Central memory CD8-positive, alpha-beta T cell (primary cell): ENCODE measurements around the gene ERN1.

Source experiments
- ATAC-seq: fragments of 150-1000 bp; cut with Tn5 transposase; replicated peaks from 2 replicates; pipeline ENCODE4 v1.10.0; 2022; ENCODE audit warnings: mild to moderate bottlenecking, moderate FRiP score, moderate number of reproducible peaks; ENCODE audit not compliant: poor library complexity, severe bottlenecking; ENCODE audit errors: extremely low read depth
- DNase-seq, 2 donors: peaks; one replicate each; pipeline ENCODE4 v3.0.0; 2021; ENCODE audit warnings: low spot score in 2 of 2
- H3K27ac Mint-ChIP-seq: one replicate; pipeline ENCODE4 v1.8.0; 2022; ENCODE audit warnings: low read depth, mild to moderate bottlenecking, moderate library complexity, mixed read lengths
- H3K27me3 Mint-ChIP-seq: one replicate; pipeline ENCODE4 v1.8.0; 2022; ENCODE audit warnings: mixed read lengths
- H3K36me3 Mint-ChIP-seq: one replicate; pipeline ENCODE4 v1.8.0; 2022; ENCODE audit warnings: mild to moderate bottlenecking, moderate library complexity, mixed read lengths; ENCODE audit not compliant: insufficient read depth
- H3K4me1 Mint-ChIP-seq: one replicate; pipeline ENCODE4 v1.8.0; 2022; ENCODE audit warnings: mixed read lengths
- H3K4me3 Mint-ChIP-seq: one replicate; pipeline ENCODE4 v1.8.0; 2022; ENCODE audit warnings: mild to moderate bottlenecking, moderate library complexity, mixed read lengths
- H3K9me3 Mint-ChIP-seq: one replicate; pipeline ENCODE4 v1.8.0; 2022; ENCODE audit warnings: mixed read lengths

Gene ERN1

GRCh38 chr17:64165347-64165746 lies 35.4 kb upstream of the ERN1 start:
- Mint-ChIP-seq H3K27me3 (no peaks in the 10 kb centered on the region), H3K4me3 (no peak overlapping the region), H3K9me3 (no peaks in the 10 kb centered on the region), H3K36me3 (peaks cover 2% of the 10 kb centered on the region), H3K4me1 (peaks cover 5% of the 10 kb centered on the region), H3K27ac (no peak overlapping the region)
- DNase-seq (no peak), ATAC-seq (no peak)

DNA sequence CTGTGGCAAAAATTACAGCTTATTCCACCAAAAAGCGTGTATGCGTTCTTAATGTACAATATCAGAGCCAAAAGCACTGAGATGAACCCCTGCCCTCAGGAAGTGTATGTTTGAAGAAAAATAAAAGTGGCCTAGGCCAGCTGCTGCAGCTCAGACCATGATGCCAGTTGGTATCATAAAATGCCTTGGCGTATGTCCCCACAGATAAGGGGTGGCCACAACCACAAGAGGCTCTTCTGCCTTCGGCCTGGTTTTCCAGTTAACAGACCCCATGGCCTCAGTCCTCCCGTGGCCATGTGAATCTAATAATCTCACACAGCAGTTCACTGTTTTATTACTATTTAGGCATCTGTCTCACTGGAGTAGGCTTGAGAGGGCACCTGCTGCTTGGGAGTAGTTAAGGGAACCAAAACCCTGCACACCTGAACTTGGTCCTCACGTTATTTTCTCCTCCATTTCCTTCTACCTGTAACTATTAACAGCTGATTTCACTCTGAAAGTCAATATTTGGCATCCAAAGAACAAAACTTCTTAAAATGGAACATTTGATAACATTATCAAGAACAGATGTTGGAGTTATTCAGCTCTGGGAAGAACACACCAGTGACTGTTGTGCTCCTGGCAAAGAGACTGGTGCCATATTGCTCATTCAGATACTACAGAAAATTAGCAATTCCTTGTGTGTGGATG lies 34.8 kb upstream of the ERN1 start:
- peaks cover 5% of the 10 kb centered on the region for H3K4me1 Mint-ChIP-seq
- ATAC-seq (no peak), DNase-seq (no peak)
- no peaks in the 10 kb centered on the region for H3K36me3 Mint-ChIP-seq
- no peaks in the 10 kb centered on the region for H3K9me3 Mint-ChIP-seq
- H3K4me3 Mint-ChIP-seq: no peak overlapping the region
- H3K27ac Mint-ChIP-seq: no peak overlapping the region
- H3K27me3 Mint-ChIP-seq: no peaks in the 10 kb centered on the region

GRCh38 chr17:64163468-64163867 lies 33.5 kb upstream of the ERN1 start:
- Mint-ChIP-seq H3K36me3 (no peaks in the 10 kb centered on the region), H3K4me1 (peaks cover 5% of the 10 kb centered on the region), H3K27ac (no peak overlapping the region), H3K4me3 (no peak overlapping the region), H3K9me3 (no peaks in the 10 kb centered on the region), H3K27me3 (no peaks in the 10 kb centered on the region)
- DNase-seq (no peak), ATAC-seq (no peak)

DNA sequence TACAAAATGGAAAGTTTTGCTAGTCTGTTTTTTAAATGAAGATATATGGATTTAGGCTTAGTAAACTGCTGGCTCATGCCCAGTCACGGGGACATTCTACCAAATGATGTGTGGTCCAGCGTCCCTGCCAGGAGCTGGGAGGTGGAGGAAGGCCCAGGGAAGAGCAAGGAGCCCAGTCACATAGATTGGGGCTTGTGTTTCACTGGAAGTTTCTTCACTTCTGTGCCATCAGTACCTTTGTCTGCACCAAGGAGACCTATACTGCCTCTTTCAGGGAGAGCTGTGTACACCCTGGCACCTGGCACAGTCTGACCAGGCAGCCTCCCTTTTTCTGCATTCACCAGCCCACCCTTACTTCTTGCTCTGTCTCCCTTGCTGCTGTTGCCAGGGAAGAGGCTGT lies 32.6 kb upstream of the ERN1 start:
- Mint-ChIP-seq H3K27ac (no peak overlapping the region), H3K4me1 (peaks cover 5% of the 10 kb centered on the region), H3K27me3 (no peaks in the 10 kb centered on the region), H3K9me3 (no peaks in the 10 kb centered on the region), H3K36me3 (no peaks in the 10 kb centered on the region), H3K4me3 (no peak overlapping the region)
- ATAC-seq (no peak), DNase-seq (no peak)

DNA sequence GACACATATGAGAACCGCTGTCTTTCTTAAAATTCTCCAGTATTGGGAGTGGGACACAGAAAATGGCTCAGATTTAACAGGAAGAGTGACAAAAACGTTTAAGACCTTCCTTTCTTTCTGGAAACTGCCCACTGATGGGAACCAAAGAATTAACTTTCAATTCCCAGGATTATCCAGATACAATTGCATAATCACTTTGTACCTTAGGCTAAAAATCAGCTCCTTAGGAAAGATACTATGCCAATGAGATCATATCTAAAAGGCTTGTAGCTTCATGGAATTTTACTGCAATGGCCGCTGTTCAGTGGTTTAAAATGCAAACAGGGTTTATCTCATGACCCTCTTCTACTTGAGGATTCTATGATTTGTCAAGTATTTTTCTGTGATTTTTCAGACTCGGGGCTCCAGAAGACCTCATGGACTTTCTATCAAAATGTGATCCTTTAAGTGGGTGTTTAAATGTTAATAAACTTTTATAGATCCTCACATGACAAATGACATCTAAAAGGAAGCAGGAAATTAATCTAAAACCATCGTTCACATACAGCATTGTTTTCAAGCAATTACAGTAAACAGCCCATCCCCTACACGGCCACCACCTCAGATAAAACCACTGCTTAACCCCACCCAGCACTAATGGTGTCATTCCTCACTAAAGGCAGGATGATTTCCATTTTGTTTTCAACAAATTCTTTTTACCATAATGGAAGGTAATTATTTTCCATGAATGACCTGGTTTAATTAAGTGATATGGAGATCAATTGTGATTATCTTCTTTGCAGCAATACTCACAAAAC lies 31.6 kb upstream of the ERN1 start:
- no peaks in the 10 kb centered on the region for H3K9me3 Mint-ChIP-seq
- no peaks in the 10 kb centered on the region for H3K36me3 Mint-ChIP-seq
- DNase-seq (no peak), ATAC-seq (no peak)
- H3K27ac Mint-ChIP-seq: peak overlapping the region; percentile 44
- peaks cover 5% of the 10 kb centered on the region for H3K4me1 Mint-ChIP-seq
- H3K27me3 Mint-ChIP-seq: no peaks in the 10 kb centered on the region
- H3K4me3 Mint-ChIP-seq: no peak overlapping the region

GRCh38 chr17:64160378-64160777 lies 30.4 kb upstream of the ERN1 start:
- Mint-ChIP-seq H3K36me3 (no peaks in the 10 kb centered on the region), H3K4me1 (peaks cover 5% of the 10 kb centered on the region), H3K27ac (no peak overlapping the region), H3K9me3 (no peaks in the 10 kb centered on the region), H3K27me3 (no peaks in the 10 kb centered on the region), H3K4me3 (no peak overlapping the region)
- no peak for DNase-seq
- ATAC-seq: no peak

DNA sequence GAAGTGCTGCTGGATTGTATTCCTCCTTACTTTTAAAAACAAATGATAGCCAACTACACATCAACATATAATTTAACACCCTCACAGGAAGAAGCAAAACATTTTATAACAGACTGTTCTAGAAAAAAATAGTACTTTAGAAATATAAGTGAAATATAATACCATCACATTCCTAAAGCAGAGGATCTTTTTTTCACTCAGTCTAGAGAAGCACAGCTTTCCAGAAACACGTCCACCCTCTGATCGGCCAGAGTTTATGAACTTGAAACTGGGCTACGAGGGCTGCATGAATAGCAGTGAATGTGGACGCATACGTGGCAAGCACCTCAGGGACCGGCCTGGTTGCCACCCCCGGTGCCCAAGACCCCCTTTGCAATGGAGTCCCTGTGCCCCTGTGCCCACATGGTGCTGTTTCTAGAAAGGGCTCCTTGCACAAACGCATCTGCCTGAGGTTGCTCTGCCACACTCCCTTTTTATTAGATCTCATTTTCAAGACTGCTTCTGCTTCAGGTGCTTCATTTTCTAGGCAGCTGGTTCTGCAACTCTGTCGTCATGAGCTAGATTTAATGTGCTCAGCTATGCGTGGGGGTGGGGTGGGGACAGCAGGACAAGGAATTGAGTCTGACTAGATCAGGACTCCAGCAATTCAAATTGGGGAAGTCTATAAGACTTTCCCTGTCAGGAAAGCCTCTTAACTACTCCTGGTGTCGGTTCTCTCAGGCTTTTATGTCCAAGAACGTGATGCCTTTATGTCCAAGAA lies 29.1 kb upstream of the ERN1 start:
- H3K9me3 Mint-ChIP-seq: no peaks in the 10 kb centered on the region
- H3K4me1 Mint-ChIP-seq: peaks cover 5% of the 10 kb centered on the region
- DNase-seq (no peak), ATAC-seq (no peak)
- no peak overlapping the region for H3K27ac Mint-ChIP-seq
- H3K36me3 Mint-ChIP-seq: no peaks in the 10 kb centered on the region
- no peaks in the 10 kb centered on the region for H3K27me3 Mint-ChIP-seq
- no peak overlapping the region for H3K4me3 Mint-ChIP-seq

- no peak for ATAC-seq
- H3K4me1 Mint-ChIP-seq: peaks cover 5% of the 10 kb centered on the region
- no peak overlapping the region for H3K4me3 Mint-ChIP-seq
- H3K9me3 Mint-ChIP-seq: no peaks in the 10 kb centered on the region
- no peaks in the 10 kb centered on the region for H3K36me3 Mint-ChIP-seq
- no peak for DNase-seq
- no peaks in the 10 kb centered on the region for H3K27me3 Mint-ChIP-seq
- H3K27ac Mint-ChIP-seq: no peak overlapping the region
Measured at GRCh38 chr17:64158406-64158805, 28.5 kb upstream of the ERN1 start.

DNA sequence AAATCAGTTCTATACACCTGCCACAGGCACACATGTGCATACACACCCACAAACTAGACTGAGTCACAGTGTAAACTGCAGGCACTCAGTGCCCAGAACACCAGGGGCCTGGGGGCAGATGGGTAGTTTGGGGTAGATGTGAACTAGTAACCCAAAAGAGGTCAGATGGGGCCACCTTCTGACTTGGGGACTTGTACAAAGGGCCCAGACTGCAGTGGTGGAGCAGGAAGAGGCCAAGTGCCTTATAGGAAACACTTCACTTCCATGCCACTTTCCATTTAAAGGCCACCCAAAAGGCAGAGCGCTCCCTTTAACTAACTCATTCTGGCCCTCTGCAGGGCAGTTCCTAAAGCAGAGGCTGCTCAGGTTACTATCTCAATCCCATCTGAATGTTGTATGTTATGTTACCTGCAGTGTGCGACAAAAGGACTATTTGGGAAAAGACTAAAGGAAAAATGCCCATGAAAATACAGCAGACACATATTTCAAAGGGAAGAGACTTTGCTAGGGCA lies 27.8 kb upstream of the ERN1 start:
- H3K36me3 Mint-ChIP-seq: peaks cover 5% of the 10 kb centered on the region
- H3K27ac Mint-ChIP-seq: no peak overlapping the region

DNA sequence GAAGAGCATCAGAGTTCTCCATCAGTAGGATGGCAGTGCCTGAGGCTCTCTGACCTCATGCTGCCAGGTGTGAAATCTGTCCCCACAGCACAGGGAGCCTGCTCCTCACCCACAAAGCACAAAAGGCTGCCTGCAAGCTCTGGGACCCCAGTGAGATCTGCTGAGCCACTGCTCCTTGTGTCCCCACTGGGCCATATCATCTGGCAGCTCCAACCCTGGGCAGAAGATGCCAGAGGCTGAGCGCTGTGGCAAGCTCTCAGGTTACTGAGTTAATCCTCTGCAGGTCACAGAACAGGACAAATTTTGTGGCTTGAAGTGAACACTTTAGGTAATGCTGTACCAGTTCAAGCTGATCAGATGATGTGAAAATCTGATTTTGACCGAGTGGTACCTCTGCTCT lies 26.7 kb upstream of the ERN1 start:
- Mint-ChIP-seq H3K27ac (no peak overlapping the region), H3K27me3 (no peaks in the 10 kb centered on the region), H3K9me3 (no peaks in the 10 kb centered on the region), H3K4me1 (peaks cover under 1% of the 10 kb centered on the region), H3K4me3 (no peak overlapping the region), H3K36me3 (peaks cover 5% of the 10 kb centered on the region)
- ATAC-seq (no peak), DNase-seq (no peak)

More for the DNA sequence above, 27.8 kb upstream of the ERN1 start:
- Mint-ChIP-seq H3K9me3 (no peaks in the 10 kb centered on the region), H3K4me1 (peaks cover 5% of the 10 kb centered on the region), H3K27me3 (no peaks in the 10 kb centered on the region), H3K4me3 (no peak overlapping the region)
- no peak for ATAC-seq
- no peak for DNase-seq

- H3K27ac Mint-ChIP-seq: no peak overlapping the region
- H3K36me3 Mint-ChIP-seq: peaks cover 5% of the 10 kb centered on the region
- ATAC-seq (no peak), DNase-seq (no peak)
- H3K27me3 Mint-ChIP-seq: no peaks in the 10 kb centered on the region
- H3K9me3 Mint-ChIP-seq: no peaks in the 10 kb centered on the region
- no peak overlapping the region for H3K4me3 Mint-ChIP-seq
- H3K4me1 Mint-ChIP-seq: no peaks in the 10 kb centered on the region
Measured at GRCh38 chr17:64155751-64156544, 26.0 kb upstream of the ERN1 start.

DNA sequence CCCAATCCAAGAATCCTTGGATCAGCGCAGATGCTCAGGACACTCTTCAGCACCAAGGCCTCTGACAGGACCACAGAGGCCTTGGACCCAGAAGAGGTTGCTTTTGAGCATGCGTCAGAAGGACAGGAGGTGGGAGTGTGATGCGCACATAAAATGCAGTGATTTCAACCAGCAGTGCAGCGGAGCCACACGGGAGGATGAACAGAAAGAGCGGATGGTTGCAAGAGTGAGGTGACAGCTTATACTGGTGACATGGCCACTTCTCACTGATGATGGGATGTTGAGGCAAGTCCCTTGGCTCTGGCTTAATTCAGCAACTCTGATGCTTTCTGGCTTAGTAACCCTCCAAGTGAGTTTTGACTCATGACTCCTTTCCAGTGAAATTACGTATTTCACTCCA lies 25.2 kb upstream of the ERN1 start:
- ATAC-seq (no peak), DNase-seq (no peak)
- Mint-ChIP-seq H3K36me3 (peaks cover 10% of the 10 kb centered on the region), H3K27ac (no peak overlapping the region), H3K9me3 (no peaks in the 10 kb centered on the region), H3K4me1 (no peaks in the 10 kb centered on the region), H3K27me3 (no peaks in the 10 kb centered on the region), H3K4me3 (no peak overlapping the region)
